Activated effector memory CD4-positive, alpha-beta T cell treated with anti-CD3 and anti-CD28 coated beads, Interleukin-2, amount 50 U/mL, for 16 hours (primary cell): ENCODE data around the gene NUDCD3.

Experiments used
- DNase-seq: peaks from one replicate; pipeline ENCODE4 v3.0.0-alpha.2; 2020

The NUDCD3 gene

DNA sequence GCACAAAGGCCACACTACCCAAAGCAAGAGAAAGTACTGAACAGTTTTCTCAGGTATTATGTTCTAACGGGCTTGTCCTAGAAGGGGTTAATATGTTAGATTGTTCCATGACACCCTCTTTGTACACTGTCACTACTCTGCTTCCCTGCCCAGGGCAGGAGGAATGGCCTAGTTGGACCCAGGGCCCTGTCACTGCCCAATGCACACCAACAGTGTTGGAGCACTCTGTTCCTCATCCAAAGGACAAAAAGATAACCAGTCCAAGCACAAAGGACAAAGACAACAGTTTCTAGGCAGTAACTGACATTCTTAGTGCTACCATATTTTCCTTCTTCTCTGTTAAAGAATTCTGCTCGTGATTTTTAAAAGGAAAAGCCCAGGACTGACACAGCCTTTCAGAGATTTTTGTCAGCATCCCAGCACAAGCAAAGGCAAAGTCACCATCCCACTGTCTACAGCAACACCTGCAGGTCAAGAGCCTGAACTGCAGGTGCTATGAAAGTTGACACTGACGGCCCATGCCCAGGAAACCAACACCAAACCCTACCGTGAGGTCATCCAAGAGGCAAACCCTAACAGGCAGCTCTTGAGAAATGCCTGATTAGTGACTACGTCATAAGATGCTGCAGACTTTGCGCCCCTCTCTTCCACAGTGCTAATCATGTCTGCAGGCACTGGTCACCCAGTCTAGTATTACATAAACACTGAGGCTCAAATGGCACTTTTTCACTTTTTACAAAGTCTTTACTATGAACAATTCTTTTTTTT lies 13.2 kb downstream of the NUDCD3 start:
- peak; percentile 84 for DNase-seq

DNA sequence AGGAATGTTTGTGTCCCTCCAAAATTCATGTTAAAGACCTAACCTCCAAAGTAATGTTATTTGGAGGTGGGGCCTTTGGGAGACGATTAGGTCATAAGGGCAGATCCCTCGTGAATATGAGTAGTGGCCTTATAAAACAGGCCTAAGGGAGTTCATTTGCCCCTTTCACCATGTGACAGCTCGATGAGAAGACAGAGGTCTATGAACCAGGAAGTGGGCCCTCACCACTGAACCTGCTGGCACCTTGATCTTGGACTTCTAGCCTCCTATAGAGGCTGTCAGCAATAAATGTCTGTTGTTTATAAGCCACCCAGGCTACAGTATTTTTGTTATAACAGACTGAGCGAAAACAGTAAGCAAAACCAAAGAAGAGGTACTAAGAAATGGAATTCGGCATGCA lies 14.1 kb downstream of the NUDCD3 start:
- DNase-seq, result no peak

- no peak for DNase-seq
These were observed 17.2 kb downstream of the NUDCD3 start for GRCh38 chr7:44473295-44473694.

GRCh38 chr7:44472843-44473242 lies 17.6 kb downstream of the NUDCD3 start:
- no peak for DNase-seq

DNA sequence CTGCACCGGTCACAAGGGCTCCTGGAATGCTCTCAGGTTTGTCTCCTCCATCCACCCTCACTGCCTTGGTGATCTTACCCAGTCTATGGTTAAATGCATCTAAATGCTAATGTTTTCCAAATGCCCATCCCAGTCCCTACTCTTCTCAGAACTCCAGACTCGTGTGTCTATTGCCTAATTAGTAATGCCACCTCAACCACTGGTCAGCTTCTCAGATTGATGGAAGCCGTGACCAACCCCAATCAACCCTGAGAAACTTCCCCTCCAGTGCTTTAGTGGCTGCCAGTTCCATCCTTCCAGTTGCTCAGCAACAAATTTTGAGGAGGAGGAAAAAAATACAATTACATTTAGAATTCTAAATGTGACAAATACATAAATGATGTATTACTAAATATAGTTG lies 18.6 kb downstream of the NUDCD3 start:
- DNase-seq, result no peak

DNA sequence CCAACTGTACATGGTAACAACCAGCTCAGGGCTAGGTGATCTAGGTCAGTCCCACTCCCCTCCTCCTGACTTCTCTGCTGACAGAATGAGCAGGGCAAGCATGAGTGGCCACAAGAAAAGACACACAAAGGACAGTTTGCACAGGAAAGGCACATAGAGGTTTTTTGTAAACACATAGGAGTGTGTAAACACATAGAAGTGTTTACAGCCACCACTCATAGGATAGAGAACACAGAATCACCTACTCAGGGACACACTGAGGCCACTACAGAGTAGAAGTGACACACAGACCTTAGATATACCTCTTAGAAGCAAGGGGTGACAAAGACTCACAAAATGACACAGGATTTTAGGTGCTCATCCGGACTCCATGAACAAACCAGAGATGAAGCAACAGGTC lies 19.0 kb downstream of the NUDCD3 start:
- DNase-seq, result no peak

- DNase-seq, result no peak
These were observed 19.7 kb downstream of the NUDCD3 start for GRCh38 chr7:44470628-44471245.

GRCh38 chr7:44470135-44470479 lies 20.4 kb downstream of the NUDCD3 start:
- no peak for DNase-seq

DNA sequence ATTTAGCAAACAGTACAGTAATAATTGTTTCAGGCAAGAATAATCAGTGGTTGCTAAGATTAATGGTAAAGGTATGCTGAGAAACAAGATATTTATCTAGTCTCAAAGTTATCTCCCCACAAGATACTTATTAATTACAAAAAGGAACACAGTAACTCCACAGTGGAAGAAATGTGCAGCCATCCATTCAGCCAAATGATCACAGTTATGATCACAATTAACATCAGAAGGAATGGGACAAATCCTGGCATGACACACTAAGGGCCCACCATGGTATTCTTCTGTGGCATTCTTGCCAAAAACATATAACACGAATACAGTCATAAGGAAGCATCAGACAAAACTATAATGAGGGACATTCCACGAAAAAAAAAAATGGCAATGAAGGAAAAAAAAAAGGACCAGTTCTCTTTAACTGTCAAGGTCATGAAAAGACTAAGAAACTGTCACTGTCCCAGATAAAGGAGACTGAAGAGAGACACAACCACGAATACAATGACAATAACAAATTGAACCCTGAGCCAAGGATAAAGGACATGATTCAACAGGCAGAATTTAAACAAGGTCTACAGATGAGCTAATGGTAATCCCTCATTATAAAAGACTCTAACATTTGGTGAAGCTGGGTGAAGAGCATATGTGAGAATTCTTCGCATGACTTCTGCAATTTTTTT lies 20.9 kb downstream of the NUDCD3 start:
- DNase-seq, result no peak

DNA sequence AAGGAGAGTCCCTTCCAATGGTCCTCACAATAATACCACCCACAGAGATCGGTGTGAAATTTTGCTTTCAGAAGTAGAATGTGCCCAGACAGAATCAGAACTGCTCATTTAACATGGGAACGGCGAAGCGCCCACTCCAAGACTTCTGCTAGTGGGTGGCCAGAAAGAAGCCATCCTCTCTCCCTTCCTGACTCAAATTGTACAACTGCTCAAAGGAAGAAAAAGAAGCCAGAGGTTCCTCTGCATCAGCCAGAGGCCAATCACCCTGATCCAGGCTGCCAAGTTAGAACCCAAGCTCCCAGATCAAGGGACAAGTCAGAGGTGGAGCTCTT lies 23.3 kb downstream of the NUDCD3 start:
- DNase-seq, result no peak

- DNase-seq, result no peak
These were observed 23.9 kb downstream of the NUDCD3 start for GRCh38 chr7:44466300-44467216.

DNA sequence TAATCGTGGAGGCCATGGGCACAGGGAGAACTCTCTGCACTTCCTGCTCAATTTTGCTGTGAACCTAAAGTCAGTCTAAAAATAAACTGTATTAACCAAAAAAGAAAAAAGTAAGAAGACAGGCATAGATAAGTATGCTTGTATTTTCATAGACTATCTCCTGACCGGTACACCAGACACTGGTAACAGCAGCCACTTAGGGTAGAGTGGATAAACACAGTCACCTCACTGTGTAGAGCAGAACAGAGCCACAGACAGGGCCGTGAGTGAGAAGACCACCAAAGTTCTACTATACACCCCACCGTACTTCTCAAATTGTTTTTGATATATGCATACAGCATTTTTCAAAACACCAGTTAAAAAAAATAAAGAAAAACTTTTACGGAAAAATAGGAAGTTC lies 25.0 kb downstream of the NUDCD3 start:
- no peak for DNase-seq

GRCh38 chr7:44463169-44463808 lies 27.2 kb downstream of the NUDCD3 start:
- no peak for DNase-seq

GRCh38 chr7:44461387-44461786 lies 29.1 kb downstream of the NUDCD3 start:
- no peak for DNase-seq

DNA sequence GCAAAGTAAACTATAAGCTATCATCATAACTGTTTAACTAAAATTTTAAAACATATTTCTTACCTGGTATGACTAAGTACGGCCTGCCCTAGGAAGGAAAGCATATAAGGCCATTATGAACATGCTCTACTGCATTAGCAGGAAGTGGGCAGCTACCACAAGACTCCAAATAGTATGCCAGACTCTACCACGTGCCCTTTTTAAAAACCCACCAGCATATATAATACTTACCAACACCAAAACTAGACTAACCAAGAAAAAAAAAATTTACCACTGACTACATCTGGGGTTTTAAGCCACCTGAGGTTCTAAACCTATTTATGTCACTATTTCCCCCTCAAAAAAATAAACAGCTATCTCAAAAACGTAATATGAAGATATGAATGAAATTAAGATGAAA lies 30.1 kb downstream of the NUDCD3 start:
- DNase-seq, result peak; percentile 72

- no peak for DNase-seq
These were observed 35.3 kb downstream of the NUDCD3 start for GRCh38 chr7:44455155-44455554.

- DNase-seq, result no peak
These were observed 36.1 kb downstream of the NUDCD3 start for GRCh38 chr7:44454348-44454747.

- no peak for DNase-seq
These were observed 39.3 kb downstream of the NUDCD3 start for GRCh38 chr7:44451123-44451522.

DNA sequence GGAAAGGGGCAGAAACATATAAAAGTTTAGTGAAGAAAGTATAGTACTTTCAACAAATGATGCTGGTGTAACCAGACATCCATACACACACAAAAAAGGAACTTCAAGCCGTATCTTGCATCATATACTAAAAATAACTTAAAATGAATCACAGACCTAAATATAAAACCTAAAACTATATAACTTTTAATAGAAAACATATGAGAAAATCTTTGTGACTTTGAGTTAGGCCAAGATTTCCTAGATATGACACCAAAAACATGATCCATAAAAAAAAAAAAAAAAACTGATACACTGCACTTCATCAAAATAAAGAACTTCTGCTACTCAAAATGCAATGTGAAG lies 40.9 kb downstream of the NUDCD3 start:
- no peak for DNase-seq

DNA sequence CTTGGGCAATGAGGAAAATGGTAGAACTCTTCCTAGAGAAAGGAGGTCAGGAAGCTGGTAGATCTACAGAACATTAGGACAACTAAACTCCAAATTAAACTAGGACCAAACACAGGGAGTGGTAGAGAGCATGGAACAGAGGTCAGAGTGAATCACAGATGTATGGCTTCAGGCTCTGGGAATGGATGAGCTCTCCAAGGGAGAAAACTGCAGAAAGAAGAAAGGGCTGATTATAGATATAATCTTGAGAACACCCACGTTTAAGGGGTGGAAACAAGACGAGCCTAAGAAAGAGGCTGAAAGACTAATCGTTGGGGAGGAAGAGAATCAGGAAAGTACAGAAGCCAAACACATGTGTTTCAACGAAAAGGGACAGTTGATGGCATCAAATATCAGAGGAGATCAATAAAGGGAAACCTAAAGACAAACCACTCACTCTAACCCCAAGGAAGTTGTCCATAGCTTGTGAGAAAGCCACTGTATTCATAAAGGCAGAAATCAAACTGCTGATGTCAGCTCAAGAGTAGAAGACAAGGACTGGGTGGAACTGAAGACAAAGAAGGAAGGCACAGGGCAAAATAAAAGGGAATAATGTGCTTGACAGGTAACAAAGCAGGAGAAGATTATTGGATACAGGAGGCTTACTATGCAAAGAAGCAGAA lies 41.4 kb downstream of the NUDCD3 start:
- no peak for DNase-seq

DNA sequence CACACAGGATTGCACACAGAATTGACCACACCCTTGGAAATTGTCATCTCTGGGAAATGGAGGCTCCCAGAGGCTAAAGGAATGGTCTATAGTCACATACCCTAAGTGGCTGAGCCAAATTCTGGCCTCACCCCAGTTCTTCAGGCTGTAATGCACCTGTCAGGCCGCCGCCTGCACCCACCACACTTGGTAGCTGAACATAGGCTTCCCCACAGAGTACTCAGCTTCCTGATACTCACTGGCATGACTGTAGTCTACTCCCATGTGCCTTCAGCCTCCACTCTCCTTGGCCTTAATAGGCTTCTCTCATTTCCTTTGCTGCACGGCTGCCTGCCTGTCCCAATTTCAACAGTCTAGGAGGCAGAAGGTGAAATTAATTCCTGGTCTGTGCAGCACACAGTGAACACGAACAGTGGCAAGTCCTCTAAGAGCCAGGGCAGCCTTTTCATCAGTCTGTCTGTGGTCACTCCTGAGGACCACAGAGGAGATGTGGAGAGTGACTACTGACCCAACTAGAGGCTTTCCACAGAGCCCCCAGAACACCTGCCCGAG lies 42.5 kb downstream of the NUDCD3 start:
- no peak for DNase-seq
